OCI-LY3 (cell line): ENCODE results near the gene CSRP3.

Experiments
- CTCF ChIP-seq: fragments of 200-600, 300-600 bp; sonication (generic); IDR thresholded peaks from 2 replicates; pipeline ENCODE4 v1.5.1; 2014; ENCODE audit warnings: antibody characterized with exemption, low read length, low read depth
- EZH2phosphoT487 ChIP-seq: fragments of 200-600 bp; shearing (Covaris generic); IDR thresholded peaks from 2 replicates; pipeline ENCODE4 v1.6.1; 2018; ENCODE audit warnings: antibody characterized with exemption, mixed run types, low read depth

DNA sequence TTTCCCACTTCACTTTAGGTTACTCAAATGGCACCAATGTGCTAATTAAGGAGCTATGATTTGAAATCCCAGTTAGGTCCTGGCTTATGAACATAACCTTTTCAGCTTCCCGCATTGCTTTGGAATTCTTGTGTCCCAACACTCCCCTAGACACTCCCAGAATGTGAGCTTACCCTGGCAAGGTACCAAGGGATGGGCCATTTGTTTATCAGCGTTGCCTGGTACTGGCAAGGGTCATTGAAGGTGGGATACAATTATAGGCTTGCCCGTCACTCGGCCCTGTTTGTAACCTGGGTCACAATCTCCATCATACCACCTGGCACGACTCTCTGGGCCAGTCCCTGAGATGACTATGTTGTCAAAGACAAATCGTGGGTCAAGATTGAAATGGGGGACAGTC, 5.4 kb downstream of the CSRP3 start:
- TF ChIP-seq CTCF (no peak), EZH2phosphoT487 (no peak)
